ENCODE results near the gene RHOG.
"Not testable (repeated sequence)": the region's sequence is repeated elsewhere in the genome, so short reads cannot be mapped to it uniquely, and the experiment has no call there.

Gene RHOG

GRCh38 chr11:3820971-3821370, 19.8 kb downstream of the RHOG start:
- Histone ChIP-seq H3K9me3 (ENCODE audit: control insufficient read depth, low read length) (no peaks in the 10 kb centered on the region), H3K4me1 (ENCODE audit: control insufficient read depth, insufficient read depth, low read length) (peaks cover 7% of the 10 kb centered on the region), H3K36me3 (ENCODE audit: control insufficient read depth, insufficient read depth, low read length, severe bottlenecking) (no peaks in the 10 kb centered on the region), H3K9ac (ENCODE audit: low read length) (no peak overlapping the region), H3K27me3 (replicated peaks; ENCODE audit: control insufficient read depth, insufficient read depth, low read length) (no peaks in the 10 kb centered on the region), H3K4me3 (ENCODE audit: low read length) (no peak overlapping the region)
- DNase-seq (ENCODE audit: low read depth): no peak

- Histone ChIP-seq H3K36me3 (ENCODE audit: control insufficient read depth, insufficient read depth, low read length, severe bottlenecking) (no peaks in the 10 kb centered on the region), H3K9me3 (ENCODE audit: control insufficient read depth, low read length) (no peaks in the 10 kb centered on the region), H3K9ac (ENCODE audit: low read length) (no peak overlapping the region), H3K27me3 (replicated peaks; ENCODE audit: control insufficient read depth, insufficient read depth, low read length) (no peaks in the 10 kb centered on the region), H3K4me1 (ENCODE audit: control insufficient read depth, insufficient read depth, low read length) (no peaks in the 10 kb centered on the region), H3K4me3 (ENCODE audit: low read length) (no peak overlapping the region)
- DNase-seq (ENCODE audit: low read depth): no peak
These were observed 23.5 kb downstream of the RHOG start for GRCh38 chr11:3817181-3817800.

DNA sequence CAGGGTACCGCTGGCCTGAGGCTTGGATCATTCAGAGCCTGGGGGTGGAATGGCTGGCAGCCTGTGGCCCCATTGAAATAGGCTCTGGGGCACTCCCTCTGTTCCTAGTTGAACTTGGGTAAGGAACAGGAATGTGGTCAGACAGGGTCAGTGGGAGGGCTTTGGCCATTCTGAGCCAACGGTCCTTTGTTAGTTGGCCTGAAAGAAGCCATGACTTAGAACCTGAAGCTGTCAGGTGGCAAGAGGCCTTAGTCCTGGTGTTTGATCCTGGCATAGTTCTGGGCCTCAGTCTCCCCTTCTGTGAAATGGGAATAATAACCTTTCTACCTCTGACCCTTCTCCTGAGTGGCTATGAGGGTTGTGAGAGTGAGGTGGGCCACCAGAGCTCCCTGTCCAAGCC, 24.1 kb downstream of the RHOG start:
- Histone ChIP-seq H3K9ac (ENCODE audit: low read length) (no peak overlapping the region), H3K27me3 (replicated peaks; ENCODE audit: control insufficient read depth, insufficient read depth, low read length) (no peaks in the 10 kb centered on the region), H3K4me1 (ENCODE audit: control insufficient read depth, insufficient read depth, low read length) (no peaks in the 10 kb centered on the region), H3K36me3 (ENCODE audit: control insufficient read depth, insufficient read depth, low read length, severe bottlenecking) (no peaks in the 10 kb centered on the region), H3K4me3 (ENCODE audit: low read length) (no peak overlapping the region), H3K9me3 (ENCODE audit: control insufficient read depth, low read length) (no peaks in the 10 kb centered on the region)
- DNase-seq (ENCODE audit: low read depth): no peak

DNA sequence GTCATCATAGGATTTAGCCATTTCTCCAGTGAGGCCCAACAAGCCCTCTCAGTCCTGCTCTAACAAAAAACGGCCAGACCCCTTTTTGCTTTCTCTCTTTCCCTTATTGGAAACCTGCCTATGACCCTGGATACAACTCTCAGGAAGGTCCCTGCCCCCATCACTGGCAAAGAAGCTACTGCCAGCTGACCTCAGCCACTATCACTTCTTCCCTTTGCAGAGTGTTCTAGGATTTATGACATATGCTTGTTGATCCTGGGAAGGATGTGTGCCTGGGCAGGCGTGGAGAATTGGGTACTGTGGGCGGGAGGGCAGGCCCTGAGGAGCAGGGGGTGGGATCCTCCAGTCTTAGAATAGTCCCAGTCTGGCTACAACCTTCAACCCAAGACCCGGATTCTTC, 24.9 kb downstream of the RHOG start:
- Histone ChIP-seq H3K4me1 (ENCODE audit: control insufficient read depth, insufficient read depth, low read length) (no peaks in the 10 kb centered on the region), H3K9me3 (ENCODE audit: control insufficient read depth, low read length) (no peaks in the 10 kb centered on the region), H3K36me3 (ENCODE audit: control insufficient read depth, insufficient read depth, low read length, severe bottlenecking) (no peaks in the 10 kb centered on the region), H3K4me3 (ENCODE audit: low read length) (no peak overlapping the region), H3K9ac (ENCODE audit: low read length) (no peak overlapping the region), H3K27me3 (replicated peaks; ENCODE audit: control insufficient read depth, insufficient read depth, low read length) (no peaks in the 10 kb centered on the region)
- no peak for DNase-seq (ENCODE audit: low read depth)

GRCh38 chr11:3814832-3815231, 25.9 kb downstream of the RHOG start:
- not testable (repeated sequence) for H3K9me3 ChIP-seq (ENCODE audit: control insufficient read depth, low read length); H3K4me3 ChIP-seq (ENCODE audit: low read length); H3K36me3 ChIP-seq (ENCODE audit: control insufficient read depth, insufficient read depth, low read length, severe bottlenecking); H3K27me3 ChIP-seq (replicated peaks; ENCODE audit: control insufficient read depth, insufficient read depth, low read length); H3K4me1 ChIP-seq (ENCODE audit: control insufficient read depth, insufficient read depth, low read length); DNase-seq (ENCODE audit: low read depth); H3K9ac ChIP-seq (ENCODE audit: low read length)

- peaks cover 9% of the 10 kb centered on the region for H3K4me1 ChIP-seq (ENCODE audit: control insufficient read depth, insufficient read depth, low read length)
- H3K36me3 ChIP-seq (ENCODE audit: control insufficient read depth, insufficient read depth, low read length, severe bottlenecking): no peaks in the 10 kb centered on the region
- H3K9me3 ChIP-seq (ENCODE audit: control insufficient read depth, low read length): no peaks in the 10 kb centered on the region
- DNase-seq (ENCODE audit: low read depth): no peak
- no peak overlapping the region for H3K4me3 ChIP-seq (ENCODE audit: low read length)
- no peaks in the 10 kb centered on the region for H3K27me3 ChIP-seq (replicated peaks; ENCODE audit: control insufficient read depth, insufficient read depth, low read length)
- no peak overlapping the region for H3K9ac ChIP-seq (ENCODE audit: low read length)
These were observed 29.8 kb downstream of the RHOG start for GRCh38 chr11:3810951-3811350.

- Histone ChIP-seq H3K4me3 (ENCODE audit: low read length) (no peak overlapping the region), H3K4me1 (ENCODE audit: control insufficient read depth, insufficient read depth, low read length) (peaks cover 9% of the 10 kb centered on the region)
- no peak for DNase-seq (ENCODE audit: low read depth)
These were observed 30.3 kb downstream of the RHOG start for GRCh38 chr11:3810446-3810845.

DNA sequence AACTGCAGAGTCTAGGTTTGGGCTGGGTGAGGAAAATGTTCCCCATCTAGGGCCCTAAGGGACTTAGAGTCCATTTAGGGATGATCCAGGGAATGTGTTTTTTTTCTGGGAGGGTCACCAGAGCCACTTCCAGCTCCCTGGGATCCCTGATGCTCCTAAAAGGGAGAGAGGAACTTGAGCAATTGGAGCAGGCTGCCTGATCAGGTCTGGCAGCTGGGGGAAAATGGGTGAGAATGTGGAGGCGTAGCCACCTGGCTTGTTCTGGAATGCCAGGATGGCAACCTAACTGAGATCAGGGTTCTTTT, 31.2 kb downstream of the RHOG start:
- Histone ChIP-seq H3K4me1 (ENCODE audit: control insufficient read depth, insufficient read depth, low read length) (peaks cover 9% of the 10 kb centered on the region), H3K36me3 (ENCODE audit: control insufficient read depth, insufficient read depth, low read length, severe bottlenecking) (no peaks in the 10 kb centered on the region), H3K9ac (ENCODE audit: low read length) (no peak overlapping the region), H3K27me3 (replicated peaks; ENCODE audit: control insufficient read depth, insufficient read depth, low read length) (no peaks in the 10 kb centered on the region), H3K9me3 (ENCODE audit: control insufficient read depth, low read length) (no peaks in the 10 kb centered on the region), H3K4me3 (ENCODE audit: low read length) (no peak overlapping the region)
- no peak for DNase-seq (ENCODE audit: low read depth)

More at GRCh38 chr11:3810446-3810845, 30.3 kb downstream of the RHOG start:
- Histone ChIP-seq H3K9ac (ENCODE audit: low read length) (no peak overlapping the region), H3K27me3 (replicated peaks; ENCODE audit: control insufficient read depth, insufficient read depth, low read length) (no peaks in the 10 kb centered on the region), H3K9me3 (ENCODE audit: control insufficient read depth, low read length) (no peaks in the 10 kb centered on the region), H3K36me3 (ENCODE audit: control insufficient read depth, insufficient read depth, low read length, severe bottlenecking) (no peaks in the 10 kb centered on the region)

- Histone ChIP-seq H3K36me3 (ENCODE audit: control insufficient read depth, insufficient read depth, low read length, severe bottlenecking) (no peaks in the 10 kb centered on the region), H3K27me3 (replicated peaks; ENCODE audit: control insufficient read depth, insufficient read depth, low read length) (no peaks in the 10 kb centered on the region), H3K4me3 (ENCODE audit: low read length) (peak overlapping the region; percentile 92), H3K9ac (ENCODE audit: low read length) (peak overlapping the region; percentile 89), H3K9me3 (ENCODE audit: control insufficient read depth, low read length) (no peaks in the 10 kb centered on the region), H3K4me1 (ENCODE audit: control insufficient read depth, insufficient read depth, low read length) (peaks cover 10% of the 10 kb centered on the region)
- peak; percentile 48 for DNase-seq (ENCODE audit: low read depth)
These were observed 31.7 kb downstream of the RHOG start for GRCh38 chr11:3808861-3809623.

DNA sequence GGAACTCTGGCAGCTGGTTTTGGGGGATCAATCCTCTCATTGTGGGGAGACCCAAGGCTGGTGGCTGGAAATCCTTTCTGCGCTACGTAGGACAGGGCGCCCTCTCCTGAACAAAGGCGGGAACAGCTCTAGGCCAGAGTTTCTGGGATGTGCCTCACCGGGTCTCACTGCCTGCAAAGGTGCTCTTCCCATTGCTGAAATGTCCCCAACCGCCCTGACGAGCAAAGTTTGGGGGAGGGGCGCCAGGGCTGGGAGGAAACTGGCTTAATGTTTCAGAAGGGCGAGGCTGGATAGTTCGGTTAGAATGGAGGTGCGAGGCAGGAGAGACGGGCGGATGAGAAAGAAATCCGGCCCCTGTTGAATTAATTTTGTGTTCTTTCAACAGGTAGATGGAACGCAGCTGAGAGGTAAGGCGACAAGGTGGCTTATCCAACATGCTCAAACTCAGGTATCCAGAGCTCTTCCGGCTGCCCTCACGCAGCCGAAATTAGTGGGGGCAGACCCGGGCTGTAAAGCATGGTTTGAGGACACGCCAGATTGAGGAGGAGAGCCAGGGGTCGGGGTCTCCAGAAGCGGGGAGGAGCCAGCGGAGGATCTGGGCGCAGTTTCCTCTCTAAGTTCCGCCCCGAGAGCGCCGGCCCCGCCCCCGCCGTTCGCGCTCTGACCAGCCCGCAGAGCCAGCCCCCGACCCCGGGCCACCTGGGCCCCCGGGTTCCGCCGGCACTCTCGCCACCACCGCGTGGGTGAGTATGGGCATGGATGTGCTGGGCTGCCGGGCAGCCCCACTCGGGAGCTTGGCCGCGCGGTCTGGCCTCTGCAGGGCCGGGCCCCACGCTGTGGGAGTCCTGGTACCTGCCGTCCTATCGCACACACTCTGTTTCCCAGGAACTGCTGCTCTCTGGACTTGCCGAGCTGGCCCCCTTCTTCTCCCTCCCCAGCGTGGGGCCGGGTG, 32.6 kb downstream of the RHOG start, which contains the start of gene PGAP2:
Gene PGAP2 (plus strand): TSS at position 652 of the 952 bp plus-strand sequence. CDS start 2,700 bp downstream, outside the sequence.
- peak within 1 kb of the TSS; percentile 89 for H3K9ac ChIP-seq (ENCODE audit: low read length)
- no peaks in the 10 kb centered on the region for H3K27me3 ChIP-seq (replicated peaks; ENCODE audit: control insufficient read depth, insufficient read depth, low read length)
- H3K4me3 ChIP-seq (ENCODE audit: low read length): peak within 1 kb of the TSS; percentile 92
- peak; percentile 80 for DNase-seq (ENCODE audit: low read depth)
- no peaks in the 10 kb centered on the region for H3K9me3 ChIP-seq (ENCODE audit: control insufficient read depth, low read length)
- H3K4me1 ChIP-seq (ENCODE audit: control insufficient read depth, insufficient read depth, low read length): peaks cover 11% of the 10 kb centered on the region
- H3K36me3 ChIP-seq (ENCODE audit: control insufficient read depth, insufficient read depth, low read length, severe bottlenecking): no peaks in the 10 kb centered on the region

All from adipocyte (in vitro differentiated cells).